ENCODE results near the gene COPB2. TPM values are rescaled to one million over a fixed set of nuclear protein-coding genes. Genes with fewer than 3 reads are reported as not detected.

COPB2 gene
- total RNA-seq, 2 donors from 2014 or later, result 67.4 to 114 TPM

DNA sequence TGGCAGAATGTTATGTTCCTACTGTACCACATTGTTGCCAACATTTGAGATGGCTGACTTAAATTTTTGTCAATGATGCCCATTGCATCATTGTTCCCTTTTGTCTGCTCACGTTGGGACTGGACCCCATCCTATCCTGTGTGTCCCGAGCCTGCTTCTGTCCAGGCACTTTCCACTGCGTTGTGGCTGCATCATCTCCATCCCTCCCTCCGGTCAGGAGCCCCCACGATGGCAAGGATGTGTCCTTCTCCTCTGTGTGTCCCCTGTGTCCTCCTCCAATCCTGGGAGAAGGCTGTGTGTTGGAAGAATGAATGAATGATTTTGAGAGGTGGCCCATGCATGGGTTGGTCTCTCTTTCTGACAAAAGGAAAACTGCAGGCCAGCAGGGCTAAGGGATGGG is 65.0 kb downstream of the COPB2 start:
- TF ChIP-seq CTCF (IDR thresholded peaks at IDR 0.05), result no peak
- Histone ChIP-seq H3K27me3 (replicated peaks; ENCODE audit: insufficient read depth) (no peaks in the 10 kb centered on the region), H3K27ac (no peak overlapping the region), H3K36me3 (no peaks in the 10 kb centered on the region), H3K4me1 (ENCODE audit: control insufficient read depth in 1 of 2, low read depth in 2 of 2) (peaks cover 0 to 4% of the 10 kb centered on the region in 2 donors), H3K4me3 (no peak overlapping the region), H3K9me3 (no peaks in the 10 kb centered on the region)
- ATAC-seq (ENCODE audit: insufficient number of reproducible peaks, low FRiP score, low read depth), result no peak
- no peak for DNase-seq (ENCODE audit: low spot score)

- Histone ChIP-seq H3K9me3 (no peaks in the 10 kb centered on the region), H3K36me3 (no peaks in the 10 kb centered on the region), H3K4me1 (ENCODE audit: control insufficient read depth in 1 of 2, low read depth in 2 of 2) (no peaks in the 10 kb centered on the region), H3K27ac (no peak overlapping the region), H3K4me3 (no peak overlapping the region), H3K27me3 (replicated peaks; ENCODE audit: insufficient read depth) (no peaks in the 10 kb centered on the region)
- DNase-seq (ENCODE audit: low spot score) (no peak), ATAC-seq (ENCODE audit: insufficient number of reproducible peaks, low FRiP score, low read depth) (no peak)
- TF ChIP-seq CTCF (IDR thresholded peaks at IDR 0.05), result no peak
Observed at GRCh38 chr3:139323146-139323545, 66.3 kb downstream of the COPB2 start.

GRCh38 chr3:139322346-139322745 is 67.1 kb downstream of the COPB2 start:
- H3K27me3 ChIP-seq (replicated peaks; ENCODE audit: insufficient read depth), result no peaks in the 10 kb centered on the region
- no peak for DNase-seq (ENCODE audit: low spot score)
- ATAC-seq (ENCODE audit: insufficient number of reproducible peaks, low FRiP score, low read depth), result no peak
- no peak for TF ChIP-seq CTCF (IDR thresholded peaks at IDR 0.05)
- H3K27ac ChIP-seq, result no peak overlapping the region
- no peaks in the 10 kb centered on the region for H3K9me3 ChIP-seq
- H3K4me1 ChIP-seq (ENCODE audit: control insufficient read depth in 1 of 2, low read depth in 2 of 2), result no peaks in the 10 kb centered on the region
- H3K4me3 ChIP-seq, result no peak overlapping the region
- no peaks in the 10 kb centered on the region for H3K36me3 ChIP-seq

GRCh38 chr3:139320551-139321309 is 68.7 kb downstream of the COPB2 start:
- no peaks in the 10 kb centered on the region for H3K27me3 ChIP-seq (replicated peaks; ENCODE audit: insufficient read depth)
- no peak overlapping the region for H3K4me3 ChIP-seq
- no peaks in the 10 kb centered on the region for H3K9me3 ChIP-seq
- no peak overlapping the region for H3K27ac ChIP-seq
- ATAC-seq (ENCODE audit: insufficient number of reproducible peaks, low FRiP score, low read depth) (no peak), DNase-seq (ENCODE audit: low spot score) (no peak)
- H3K36me3 ChIP-seq, result no peaks in the 10 kb centered on the region
- TF ChIP-seq CTCF (IDR thresholded peaks at IDR 0.05), result no peak
- H3K4me1 ChIP-seq (ENCODE audit: control insufficient read depth in 1 of 2, low read depth in 2 of 2), result no peaks in the 10 kb centered on the region

DNA sequence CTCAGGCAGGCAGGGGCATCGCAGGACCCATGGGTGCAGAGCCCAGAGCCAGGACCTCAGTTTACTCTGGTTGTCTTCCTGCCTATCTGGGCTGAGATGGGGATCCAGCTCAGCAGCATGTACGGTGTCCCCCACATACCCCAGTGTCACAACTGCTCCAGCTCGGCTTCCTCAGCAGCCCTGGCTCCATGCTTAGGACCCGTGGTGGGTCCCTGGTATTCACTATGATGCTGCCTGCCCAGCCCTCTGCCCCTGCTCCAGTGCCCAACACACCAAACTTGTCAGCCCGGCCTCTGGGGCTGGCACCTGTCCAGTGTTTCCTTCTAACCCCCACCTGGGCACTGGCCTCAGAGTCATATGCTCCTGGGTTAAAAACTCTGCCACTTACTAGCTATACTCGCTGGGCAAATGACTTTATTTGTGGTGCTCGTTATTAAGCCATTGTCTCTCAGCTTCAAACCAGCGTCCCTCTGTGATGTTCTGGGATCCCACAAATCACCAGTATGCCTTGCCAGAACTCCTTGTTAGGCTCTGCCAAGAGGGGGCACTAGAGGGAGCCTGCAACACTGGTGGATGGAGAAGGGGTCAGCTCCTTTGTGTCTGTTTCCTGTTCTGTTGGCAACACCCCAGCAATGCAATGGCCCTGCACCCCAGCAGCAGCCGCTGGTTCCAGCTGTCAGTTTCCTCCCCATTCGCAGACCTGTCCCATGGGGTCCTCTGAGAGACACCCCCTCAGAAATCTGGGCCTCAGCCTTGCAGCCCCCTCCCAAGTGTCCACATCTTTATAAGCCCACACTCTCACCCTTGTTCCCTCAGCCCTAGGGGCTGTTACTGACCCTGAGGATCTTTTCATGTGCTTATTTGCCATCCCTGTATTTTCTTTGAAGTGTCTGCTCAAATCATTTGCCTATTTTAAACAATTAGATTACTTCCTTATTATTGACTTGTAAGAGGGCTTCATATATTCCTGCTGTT is 69.7 kb downstream of the COPB2 start:
- H3K27ac ChIP-seq, result no peak overlapping the region
- no peaks in the 10 kb centered on the region for H3K36me3 ChIP-seq
- H3K4me1 ChIP-seq (ENCODE audit: control insufficient read depth in 1 of 2, low read depth in 2 of 2), result no peaks in the 10 kb centered on the region
- DNase-seq (ENCODE audit: low spot score) (no peak), ATAC-seq (ENCODE audit: insufficient number of reproducible peaks, low FRiP score, low read depth) (no peak)
- no peaks in the 10 kb centered on the region for H3K27me3 ChIP-seq (replicated peaks; ENCODE audit: insufficient read depth)
- no peak for TF ChIP-seq CTCF (IDR thresholded peaks at IDR 0.05)
- no peaks in the 10 kb centered on the region for H3K9me3 ChIP-seq
- H3K4me3 ChIP-seq, result no peak overlapping the region

All from thoracic aorta (tissue), 2 donors.